Epithelial cell of proximal tubule (primary cell): ENCODE results near the gene DICER1. TPM values are rescaled to one million over a fixed set of nuclear protein-coding genes. Genes with fewer than 3 reads are reported as not detected.
"Not testable (repeated sequence)": the region's sequence is repeated elsewhere in the genome, so short reads cannot be mapped to it uniquely, and the experiment has no call there.

Experiments
- DNase-seq: peaks from one replicate; pipeline ENCODE4 v3.0.0-alpha.2; 2011; ENCODE audit warnings: low read depth
- H3K4me3 ChIP-seq: 2 replicates; pipeline ENCODE4 v1.5.1; 2011; ENCODE audit warnings: low read depth, mild to moderate bottlenecking, low read length
- CTCF ChIP-seq: conservative IDR thresholded peaks from 2 replicates; pipeline ENCODE4 v1.5.1; 2012; ENCODE audit warnings: low read depth, mild to moderate bottlenecking, low read length
- total RNA-seq: library from RNA; depleted of rRNA; stranded (reverse); fragments of >200 nt; gene quantifications from 2 replicates; pipeline ENCODE4 v1.2.3, GENCODE V29; 2015

DICER1 gene
- total RNA-seq, 1 donor from 2014 or later = 27.4 TPM

GRCh38 chr14:95141684-95142083 is 15.6 kb downstream of the DICER1 start:
- DNase-seq = no peak
- TF ChIP-seq CTCF = no peak
- no peak overlapping the region for H3K4me3 ChIP-seq

- no peak overlapping the region for H3K4me3 ChIP-seq
- no peak for TF ChIP-seq CTCF
- DNase-seq = no peak
These were observed 17.1 kb downstream of the DICER1 start for GRCh38 chr14:95140060-95140858.

- no peak for TF ChIP-seq CTCF
- DNase-seq = no peak
These were observed 18.5 kb downstream of the DICER1 start for GRCh38 chr14:95138876-95139275.

GRCh38 chr14:95138455-95138854 is 18.9 kb downstream of the DICER1 start:
- DNase-seq, H3K4me3 ChIP-seq: not testable (repeated sequence)

More at GRCh38 chr14:95138876-95139275, 18.5 kb downstream of the DICER1 start:
- no peak overlapping the region for H3K4me3 ChIP-seq

GRCh38 chr14:95137804-95138167 is 19.5 kb downstream of the DICER1 start:
- no peak for TF ChIP-seq CTCF
- H3K4me3 ChIP-seq = no peak overlapping the region
- no peak for DNase-seq

- TF ChIP-seq CTCF = no peak
- no peak overlapping the region for H3K4me3 ChIP-seq
- DNase-seq = no peak
These were observed 20.0 kb downstream of the DICER1 start for GRCh38 chr14:95137164-95137803.

- H3K4me3 ChIP-seq = no peak overlapping the region
- no peak for TF ChIP-seq CTCF
- DNase-seq = no peak
These were observed 20.7 kb downstream of the DICER1 start for GRCh38 chr14:95136631-95137030.
